ENCODE data around the gene GALNT9.

GALNT9 gene

GRCh38 chr12:132312516-132312915 is 16.9 kb downstream of the GALNT9 start:
- no peak for TF ChIP-seq CTCF (conservative IDR thresholded peaks at IDR 0.05; ENCODE audit: control insufficient read depth, insufficient read depth, low read depth, low read length)
- H3K4me3 ChIP-seq (ENCODE audit: control insufficient read depth, low read depth, low read length): no peak overlapping the region
- no peak for DNase-seq (ENCODE audit: low read depth)

GRCh38 chr12:132311201-132311915 is 18.0 kb downstream of the GALNT9 start:
- TF ChIP-seq CTCF (conservative IDR thresholded peaks at IDR 0.05; ENCODE audit: control insufficient read depth, insufficient read depth, low read depth, low read length): no peak
- no peak for DNase-seq (ENCODE audit: low read depth)

GRCh38 chr12:132310181-132311040 is 19.0 kb downstream of the GALNT9 start:
- TF ChIP-seq CTCF (conservative IDR thresholded peaks at IDR 0.05; ENCODE audit: control insufficient read depth, insufficient read depth, low read depth, low read length): no peak
- no peak for DNase-seq (ENCODE audit: low read depth)
- H3K4me3 ChIP-seq (ENCODE audit: control insufficient read depth, low read depth, low read length): no peak overlapping the region

More at GRCh38 chr12:132311201-132311915, 18.0 kb downstream of the GALNT9 start:
- no peak overlapping the region for H3K4me3 ChIP-seq (ENCODE audit: control insufficient read depth, low read depth, low read length)

- no peak for TF ChIP-seq CTCF (conservative IDR thresholded peaks at IDR 0.05; ENCODE audit: control insufficient read depth, insufficient read depth, low read depth, low read length)
- no peak for DNase-seq (ENCODE audit: low read depth)
- H3K4me3 ChIP-seq (ENCODE audit: control insufficient read depth, low read depth, low read length): no peak overlapping the region
These were observed 19.7 kb downstream of the GALNT9 start for GRCh38 chr12:132309596-132310086.

GRCh38 chr12:132308853-132309595 is 20.4 kb downstream of the GALNT9 start:
- TF ChIP-seq CTCF (conservative IDR thresholded peaks at IDR 0.05; ENCODE audit: control insufficient read depth, insufficient read depth, low read depth, low read length): no peak
- H3K4me3 ChIP-seq (ENCODE audit: control insufficient read depth, low read depth, low read length): no peak overlapping the region
- DNase-seq (ENCODE audit: low read depth): no peak

Measured in fibroblast of mammary gland (primary cell).